Thoracic aorta (tissue), 2 donors: ENCODE data around the gene TTC21A. TPM values are rescaled to one million over a fixed set of nuclear protein-coding genes. Genes with fewer than 3 reads are reported as not detected.

ENCODE experiments used
- ATAC-seq: fragments of 150-250 bp; one replicate; pipeline ENCODE4 v1.8.0; 2017; ENCODE audit warnings: low read depth; ENCODE audit not compliant: insufficient number of reproducible peaks, low FRiP score
- DNase-seq: peaks from one replicate; pipeline ENCODE4 v3.0.0-alpha.2; 2020; ENCODE audit warnings: low spot score
- H3K27ac ChIP-seq, 2 donors: fragments of 200-600 bp; sonication (generic); 1 replicate in 1 of 2; 2 replicates in 1 of 2; pipeline ENCODE4 v1.5.1; 2016; ENCODE audit warnings: mild to moderate bottlenecking in 2 of 2, moderate library complexity in 2 of 2
- H3K27me3 ChIP-seq: fragments of 200-600 bp; sonication (generic); replicated peaks from 2 replicates; pipeline ENCODE4 v1.6.0; 2016; ENCODE audit warnings: mild to moderate bottlenecking; ENCODE audit not compliant: insufficient read depth
- H3K36me3 ChIP-seq: fragments of 200-600 bp; sonication (generic); one replicate; pipeline ENCODE4 v1.5.1; 2016
- H3K4me1 ChIP-seq, 2 donors: fragments of 200-600 bp; sonication (generic); 1 replicate in 1 of 2; 2 replicates in 1 of 2; pipeline versions ENCODE4 v1.5.1 to v1.6.0; 2016; ENCODE audit warnings: low read depth in 2 of 2, mild to moderate bottlenecking in 1 of 2; ENCODE audit not compliant: control insufficient read depth in 1 of 2
- H3K4me3 ChIP-seq: fragments of 200-600 bp; sonication (generic); 2 replicates; pipeline ENCODE4 v1.5.1; 2016; ENCODE audit warnings: mild to moderate bottlenecking
- H3K9me3 ChIP-seq: fragments of 200-600 bp; sonication (generic); 2 replicates; pipeline ENCODE4 v1.5.1; 2016
- total RNA-seq, 2 donors: library from RNA; depleted of rRNA; stranded (reverse); fragments of >200 nt; gene quantifications; one replicate each; pipeline versions ENCODE4 v1.1.0 to v1.2.3, GENCODE V29; 2016
- TF ChIP-seq, protein P1 (sequence below): fragments of 200-600 bp; sonication (generic); IDR thresholded peaks from one replicate; pipeline ENCODE4 v1.5.1; 2019; ENCODE audit warnings: antibody characterized with exemption

Gene TTC21A
- total RNA-seq, 2 donors from 2014 or later: 3.0 to 14.9 TPM

DNA sequence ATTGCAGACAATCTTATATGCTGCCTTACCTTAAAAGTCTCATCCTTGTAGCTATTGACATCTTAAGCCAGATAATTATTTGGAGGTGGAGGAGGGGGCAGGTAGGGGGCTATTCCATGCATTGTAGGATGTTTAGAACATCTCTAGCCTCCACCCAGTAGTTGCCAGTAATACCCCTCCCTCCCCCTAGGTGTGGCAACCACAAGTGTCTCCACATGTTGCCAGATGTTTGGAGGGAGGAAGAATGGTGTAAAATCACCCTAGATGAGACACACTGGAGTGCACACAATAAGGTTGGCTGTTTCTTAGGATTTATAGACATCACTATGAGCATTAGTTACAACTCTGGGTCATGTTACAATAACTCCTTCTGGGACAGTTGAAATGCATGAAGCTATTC lies 27.5 kb upstream of the TTC21A start:
- no peak overlapping the region for H3K27ac ChIP-seq
- H3K36me3 ChIP-seq: peaks cover 22% of the 10 kb centered on the region
- TF ChIP-seq, protein P1, sequence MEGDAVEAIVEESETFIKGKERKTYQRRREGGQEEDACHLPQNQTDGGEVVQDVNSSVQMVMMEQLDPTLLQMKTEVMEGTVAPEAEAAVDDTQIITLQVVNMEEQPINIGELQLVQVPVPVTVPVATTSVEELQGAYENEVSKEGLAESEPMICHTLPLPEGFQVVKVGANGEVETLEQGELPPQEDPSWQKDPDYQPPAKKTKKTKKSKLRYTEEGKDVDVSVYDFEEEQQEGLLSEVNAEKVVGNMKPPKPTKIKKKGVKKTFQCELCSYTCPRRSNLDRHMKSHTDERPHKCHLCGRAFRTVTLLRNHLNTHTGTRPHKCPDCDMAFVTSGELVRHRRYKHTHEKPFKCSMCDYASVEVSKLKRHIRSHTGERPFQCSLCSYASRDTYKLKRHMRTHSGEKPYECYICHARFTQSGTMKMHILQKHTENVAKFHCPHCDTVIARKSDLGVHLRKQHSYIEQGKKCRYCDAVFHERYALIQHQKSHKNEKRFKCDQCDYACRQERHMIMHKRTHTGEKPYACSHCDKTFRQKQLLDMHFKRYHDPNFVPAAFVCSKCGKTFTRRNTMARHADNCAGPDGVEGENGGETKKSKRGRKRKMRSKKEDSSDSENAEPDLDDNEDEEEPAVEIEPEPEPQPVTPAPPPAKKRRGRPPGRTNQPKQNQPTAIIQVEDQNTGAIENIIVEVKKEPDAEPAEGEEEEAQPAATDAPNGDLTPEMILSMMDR: no peak
- no peak overlapping the region for H3K4me3 ChIP-seq
- H3K4me1 ChIP-seq: no peaks in the 10 kb centered on the region
- ATAC-seq: no peak
- no peaks in the 10 kb centered on the region for H3K27me3 ChIP-seq
- no peaks in the 10 kb centered on the region for H3K9me3 ChIP-seq
- DNase-seq: no peak

DNA sequence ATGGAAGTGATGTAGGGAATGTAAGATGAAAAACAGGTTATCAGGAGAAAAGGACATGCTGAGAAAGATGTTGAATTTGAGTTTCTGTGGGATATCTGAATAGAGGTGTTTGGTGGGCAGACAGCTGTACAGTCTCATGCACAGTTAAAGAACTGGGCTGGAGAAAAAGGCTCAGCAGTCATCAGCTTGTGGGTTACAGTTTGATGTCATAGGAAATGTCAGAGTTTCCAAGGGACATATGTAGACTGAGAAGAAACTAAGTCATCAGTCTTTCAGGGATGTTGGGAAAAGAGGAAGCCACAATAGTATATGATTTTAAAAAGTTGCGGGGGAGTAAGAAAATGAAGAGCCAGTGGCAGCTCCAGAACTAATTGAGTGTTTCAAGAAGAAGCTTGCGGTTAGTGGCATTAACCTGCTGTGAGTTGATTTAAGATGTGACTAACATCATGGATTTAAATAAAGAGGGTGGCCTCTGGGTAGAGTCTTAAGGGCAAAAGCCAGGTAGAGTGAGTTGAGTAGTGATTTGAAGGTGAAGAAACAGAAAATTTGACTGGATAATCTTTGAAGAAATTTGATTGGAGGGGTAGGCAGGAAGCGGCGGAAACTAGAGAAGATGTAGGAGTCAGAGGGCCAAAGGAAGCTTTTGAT lies 24.7 kb upstream of the TTC21A start:
- Histone ChIP-seq H3K4me3 (no peak overlapping the region), H3K9me3 (no peaks in the 10 kb centered on the region), H3K27ac (no peak overlapping the region), H3K36me3 (peaks cover 19% of the 10 kb centered on the region), H3K4me1 (no peaks in the 10 kb centered on the region), H3K27me3 (no peaks in the 10 kb centered on the region)
- DNase-seq (no peak), ATAC-seq (no peak)
- TF ChIP-seq, protein P1: no peak

DNA sequence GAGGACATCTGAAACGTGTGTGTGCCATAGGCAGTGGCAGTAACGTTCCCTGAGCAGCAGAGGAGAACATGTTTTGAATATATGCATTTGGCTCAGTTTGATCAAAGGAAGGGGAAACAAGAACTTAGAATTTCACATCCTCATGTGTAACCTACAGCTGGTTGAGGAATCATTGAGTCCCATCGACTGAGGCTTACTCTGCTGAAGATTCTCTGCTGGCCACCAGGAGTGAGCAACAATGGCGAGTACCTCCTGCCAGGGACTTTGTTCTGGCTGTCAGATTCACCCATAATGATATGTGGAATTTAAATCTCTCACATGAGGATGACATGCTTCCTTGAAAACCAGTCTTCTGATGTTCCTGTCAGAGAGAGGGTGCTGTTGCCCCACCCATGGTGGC lies 21.3 kb upstream of the TTC21A start:
- TF ChIP-seq, protein P1: no peak
- H3K27me3 ChIP-seq: no peaks in the 10 kb centered on the region
- H3K27ac ChIP-seq: no peak overlapping the region
- DNase-seq: no peak
- H3K4me3 ChIP-seq: no peak overlapping the region
- ATAC-seq: no peak
- no peaks in the 10 kb centered on the region for H3K9me3 ChIP-seq
- H3K4me1 ChIP-seq: no peaks in the 10 kb centered on the region
- H3K36me3 ChIP-seq: peaks cover 39% of the 10 kb centered on the region

DNA sequence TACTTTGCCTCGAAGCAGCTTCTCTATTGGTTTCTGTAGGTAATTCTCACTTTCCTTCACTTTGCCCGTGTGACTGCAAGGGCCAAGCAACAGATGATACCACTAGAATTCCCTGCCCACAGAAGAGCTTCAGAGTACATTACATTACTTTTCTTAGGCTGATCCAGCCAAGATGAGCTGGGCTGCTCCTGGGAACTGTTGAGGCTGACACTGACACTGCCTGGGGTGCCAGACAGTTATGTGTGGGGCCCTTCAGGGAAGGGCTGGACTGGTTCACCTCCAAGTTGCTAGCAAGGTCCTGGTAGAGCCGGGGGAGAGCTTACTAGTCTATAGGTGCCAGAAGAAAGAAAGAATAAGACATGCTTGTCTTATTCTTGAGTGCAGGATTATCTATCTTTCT lies 19.0 kb upstream of the TTC21A start:
- Histone ChIP-seq H3K4me1 (no peaks in the 10 kb centered on the region), H3K4me3 (no peak overlapping the region), H3K27ac (no peak overlapping the region), H3K27me3 (no peaks in the 10 kb centered on the region), H3K9me3 (no peaks in the 10 kb centered on the region), H3K36me3 (peaks cover 47% of the 10 kb centered on the region)
- DNase-seq (no peak), ATAC-seq (no peak)
- TF ChIP-seq, protein P1: no peak

DNA sequence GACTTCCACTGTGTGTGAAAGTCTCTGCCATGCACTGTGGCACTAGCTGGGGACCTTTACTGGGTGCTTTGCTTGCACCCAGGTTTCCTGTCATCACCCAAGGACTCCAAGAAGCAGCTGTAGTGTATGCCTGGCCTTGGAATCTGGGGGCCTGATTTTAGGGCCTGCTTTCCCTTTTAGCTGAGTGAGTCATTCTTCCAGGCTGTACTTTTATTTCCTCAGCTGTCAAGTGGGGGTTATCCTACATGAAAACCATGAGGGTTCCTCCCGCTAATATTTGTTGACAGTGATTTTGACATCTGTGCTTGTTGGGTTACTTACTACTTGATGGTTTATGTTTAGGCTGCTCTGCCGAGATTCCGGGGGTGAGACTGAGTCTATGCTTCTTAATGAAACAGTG lies 18.6 kb upstream of the TTC21A start:
- no peak overlapping the region for H3K27ac ChIP-seq
- peaks cover 48% of the 10 kb centered on the region for H3K36me3 ChIP-seq
- no peaks in the 10 kb centered on the region for H3K9me3 ChIP-seq
- no peak overlapping the region for H3K4me3 ChIP-seq
- ATAC-seq (no peak), DNase-seq (no peak)
- TF ChIP-seq, protein P1: no peak
- H3K27me3 ChIP-seq: no peaks in the 10 kb centered on the region
- no peaks in the 10 kb centered on the region for H3K4me1 ChIP-seq
